SK-N-SH (cell line): ENCODE results near the gene NECAB2. TPM values are rescaled to one million over a fixed set of nuclear protein-coding genes. Genes with fewer than 3 reads are reported as not detected.

Experiments used
- CTCF ChIA-PET: fragments of 300-600, 350-600 bp; formaldehyde crosslinking; extraction: SDS; loops from one replicate; lab custom pipeline; 2021; lab: Yijun Ruan, JAX
- POLR2A ChIA-PET: fragments of 350-600 bp; sonication (Branson Sonifier 250); formaldehyde crosslinking; extraction: SDS; loops from one replicate; lab custom pipeline; 2020; ENCODE audit warnings: antibody characterized with exemption, inconsistent platforms; lab: Yijun Ruan, JAX
- DNase-seq: peaks from one replicate; pipeline ENCODE4 v3.0.0; 2012
- H2AFZ ChIP-seq: fragments of 200-600 bp; sonication (generic); 2 replicates; pipeline ENCODE4 v1.8.1; 2016; ENCODE audit warnings: antibody characterized with exemption, mild to moderate bottlenecking, low read depth
- H3F3A ChIP-seq: fragments of 200-600 bp; sonication (generic); replicated peaks from 2 replicates; pipeline ENCODE3; 2016; ENCODE audit warnings: antibody characterized with exemption, mild to moderate bottlenecking; ENCODE audit not compliant: insufficient read depth
- H3K27ac ChIP-seq, 2 experiments: fragments of 200-500 bp in 1 of 2; fragments of 200-600 bp in 1 of 2; sonication (Bioruptor generic) in 1 of 2; sonication (generic), shearing (Covaris generic) in 1 of 2; 2 replicates each; pipeline versions ENCODE4 v1.5.1 to v1.6.1; 2014 to 2016; ENCODE audit warnings: low read depth in 2 of 2, inconsistent platforms in 1 of 2, low read length in 1 of 2, mild to moderate bottlenecking in 1 of 2, mixed read lengths in 1 of 2
- H3K27me3 ChIP-seq: fragments of 200-600 bp; sonication (generic), shearing (Covaris generic); 2 replicates; pipeline ENCODE4 v1.6.1; 2016; ENCODE audit warnings: mixed run types; ENCODE audit not compliant: insufficient read depth
- H3K36me3 ChIP-seq, 2 experiments: fragments of 200-500 bp in 1 of 2; fragments of 200-600 bp in 1 of 2; sonication (Bioruptor generic) in 1 of 2; sonication (generic) in 1 of 2; replicated peaks in 1 of 2; 2 replicates each; pipeline versions ENCODE3 to v1.5.1; 2014 to 2016; ENCODE audit warnings: low read length in 1 of 2, mild to moderate bottlenecking in 1 of 2; ENCODE audit not compliant: insufficient read depth in 2 of 2, control insufficient read depth in 1 of 2
- H3K4me1 ChIP-seq, 2 experiments: fragments of 200-500 bp in 1 of 2; fragments of 200-600 bp in 1 of 2; sonication (Bioruptor generic) in 1 of 2; sonication (generic), shearing (Covaris generic) in 1 of 2; 2 replicates each; pipeline versions ENCODE4 v1.5.1 to v1.6.1; 2014 to 2016; ENCODE audit warnings: low read depth in 1 of 2, low read length in 1 of 2, mixed run types in 1 of 2; ENCODE audit not compliant: insufficient read depth in 2 of 2, control insufficient read depth in 1 of 2
- H3K4me2 ChIP-seq: fragments of 200-600 bp; sonication (generic), shearing (Covaris generic); 2 replicates; pipeline ENCODE4 v1.6.1; 2017; ENCODE audit warnings: mixed run types
- H3K4me3 ChIP-seq, 2 experiments: fragments of 200-500 bp in 1 of 2; fragments of 200-600 bp in 1 of 2; sonication (Bioruptor generic) in 1 of 2; sonication (generic), shearing (Covaris generic) in 1 of 2; 2 replicates each; pipeline versions ENCODE4 v1.5.1 to v1.8.1; 2014 to 2016; ENCODE audit warnings: low read depth in 2 of 2, inconsistent platforms in 1 of 2, low read length in 1 of 2, mild to moderate bottlenecking in 1 of 2, mixed read lengths in 1 of 2, moderate library complexity in 1 of 2
- H3K79me2 ChIP-seq: fragments of 200-600 bp; sonication (generic); 2 replicates; pipeline ENCODE4 v1.8.1; 2017; ENCODE audit warnings: mild to moderate bottlenecking; ENCODE audit not compliant: insufficient read depth
- H3K9ac ChIP-seq: fragments of 200-600 bp; sonication (generic); 2 replicates; pipeline ENCODE4 v1.6.1; 2017; ENCODE audit warnings: mixed run types
- H3K9me2 ChIP-seq: fragments of 200-600 bp; sonication (generic); 2 replicates; pipeline ENCODE4 v1.6.1; 2017; ENCODE audit warnings: mixed run types
- H3K9me3 ChIP-seq: fragments of 200-600 bp; sonication (generic); 2 replicates; pipeline ENCODE4 v1.6.1; 2017; ENCODE audit warnings: mixed run types, mild to moderate bottlenecking, moderate library complexity
- H4K20me1 ChIP-seq: fragments of 200-600 bp; sonication (generic); 2 replicates; pipeline ENCODE4 v1.6.1; 2017; ENCODE audit warnings: mild to moderate bottlenecking, mixed run types; ENCODE audit not compliant: insufficient read depth
- GATA2 ChIP-seq: sonication (generic); formaldehyde crosslinking; IDR thresholded peaks from 2 replicates; pipeline ENCODE4 v1.5.0; 2020; ENCODE audit warnings: mild to moderate bottlenecking, missing genetic modification reagents
- MXI1 ChIP-seq: IDR thresholded peaks from 2 replicates; pipeline ENCODE4 v1.6.1; 2012; ENCODE audit warnings: mild to moderate bottlenecking, low read depth, low read length, improper control_type of control experiment
- PBX3 ChIP-seq: IDR thresholded peaks from 2 replicates; pipeline ENCODE4; 2012
- RCOR1 ChIP-seq: fragments of 150-350 bp; IDR thresholded peaks from 2 replicates; pipeline ENCODE4 v1.6.1; 2017; ENCODE audit warnings: antibody characterized with exemption, low read length
- RFX5 ChIP-seq: IDR thresholded peaks from 2 replicates; pipeline ENCODE4 v1.6.1; 2012; ENCODE audit warnings: mild to moderate bottlenecking, improper control_type of control experiment, low read length
- RXRA ChIP-seq: IDR thresholded peaks from 2 replicates; pipeline ENCODE4 v1.4.0; 2012; ENCODE audit warnings: low read depth, mild to moderate bottlenecking, borderline replicate concordance
- SIN3A ChIP-seq: IDR thresholded peaks from 2 replicates; pipeline ENCODE4 v1.6.1; 2012; ENCODE audit warnings: low read depth, mild to moderate bottlenecking, low read length, moderate library complexity, borderline replicate concordance
- WGBS: methylation state at CpG from one replicate; pipeline ENCODE4 v1.1.6; 2017; ENCODE audit warnings: low lambda C conversion rate; 5-methylcytosine and 5-hydroxymethylcytosine counted together
- polyA plus RNA-seq, 3 experiments: library from polyadenylated mRNA; depleted of rRNA; stranded (reverse); fragments of >200 nt; gene quantifications; 2 replicates each; pipeline ENCODE4 v1.2.3, GENCODE V29; 2012
- TF ChIP-seq, protein P1 (sequence below): fragments of 150-350 bp; IDR thresholded peaks from 2 replicates; pipeline ENCODE4 v1.6.1; 2016; ENCODE audit warnings: mild to moderate bottlenecking, low read depth, low read length
- TF ChIP-seq, protein P2 (sequence below): IDR thresholded peaks from 2 replicates; pipeline ENCODE4 v1.4.0; 2012; ENCODE audit warnings: low read depth, borderline replicate concordance

NECAB2 gene
- polyA plus RNA-seq, 1 of the 3 experiments (the other 2 are of a cell fraction), result 0.58 TPM

GRCh38 chr16:83966153-83966696 lies 1.8 kb upstream of the NECAB2 start (continued):
- no peak for TF ChIP-seq PBX3
- TF ChIP-seq, protein P1, sequence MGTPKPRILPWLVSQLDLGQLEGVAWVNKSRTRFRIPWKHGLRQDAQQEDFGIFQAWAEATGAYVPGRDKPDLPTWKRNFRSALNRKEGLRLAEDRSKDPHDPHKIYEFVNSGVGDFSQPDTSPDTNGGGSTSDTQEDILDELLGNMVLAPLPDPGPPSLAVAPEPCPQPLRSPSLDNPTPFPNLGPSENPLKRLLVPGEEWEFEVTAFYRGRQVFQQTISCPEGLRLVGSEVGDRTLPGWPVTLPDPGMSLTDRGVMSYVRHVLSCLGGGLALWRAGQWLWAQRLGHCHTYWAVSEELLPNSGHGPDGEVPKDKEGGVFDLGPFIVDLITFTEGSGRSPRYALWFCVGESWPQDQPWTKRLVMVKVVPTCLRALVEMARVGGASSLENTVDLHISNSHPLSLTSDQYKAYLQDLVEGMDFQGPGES, result no peak

DNA sequence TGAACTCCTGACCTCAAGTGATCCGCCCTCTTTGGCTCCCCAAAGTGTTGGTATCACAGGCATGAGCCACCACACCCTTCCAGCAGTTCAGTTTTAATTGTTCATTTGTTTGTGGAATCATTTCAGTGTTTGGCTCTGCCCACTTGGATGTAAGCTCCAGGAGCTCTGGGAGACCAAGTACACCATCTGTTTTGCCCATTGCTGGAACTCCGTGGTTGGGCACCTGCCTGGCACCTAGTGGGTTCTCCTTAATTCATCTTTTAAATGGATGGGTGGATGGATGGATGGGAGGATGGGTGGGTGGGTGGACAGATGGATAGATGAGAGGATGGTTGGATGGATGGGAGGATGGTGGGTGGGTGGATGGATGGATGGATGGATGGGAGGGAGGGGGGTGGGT lies 953 bp upstream of the NECAB2 start:
- CTCF ChIA-PET, result interaction anchor here (0.6 to 14.6 kb wide), 7 partner anchors 10 to 220 kb away, joined by 3 to 470 read pairs (median 5); no protein-coding TSS in a partner anchor

DNA sequence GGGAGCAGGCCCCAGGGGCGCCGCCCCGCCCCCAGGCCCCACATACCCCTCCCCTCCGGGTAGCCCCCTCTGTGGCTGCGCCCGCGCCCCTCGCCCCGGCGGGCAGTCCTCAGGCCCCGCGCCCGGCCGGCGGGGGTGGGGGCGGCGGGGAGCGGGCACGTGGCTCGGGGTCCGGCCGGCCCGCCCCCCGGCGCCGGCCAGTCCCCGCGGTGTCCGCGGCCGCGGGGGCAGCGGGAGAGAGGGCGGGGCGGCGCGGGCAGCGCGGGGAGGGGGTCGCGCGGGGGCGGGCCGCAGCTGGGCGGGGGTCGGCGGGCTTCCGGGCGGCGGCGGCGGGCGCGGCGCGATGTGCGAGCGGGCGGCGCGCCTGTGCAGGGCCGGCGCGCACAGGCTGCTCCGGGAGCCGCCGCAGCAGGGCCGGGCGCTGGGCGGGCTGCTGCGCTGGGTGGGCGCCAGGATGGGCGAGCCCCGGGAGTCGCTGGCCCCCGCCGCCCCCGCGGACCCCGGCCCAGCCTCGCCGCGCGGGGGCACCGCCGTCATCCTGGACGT lies 335 bp downstream of the NECAB2 start:
- H3K9me3 ChIP-seq, result no peaks in the 10 kb centered on the region
- no peak overlapping the region for H3K27ac ChIP-seq
- H4K20me1 ChIP-seq, result no peaks in the 10 kb centered on the region
- H3K4me1 ChIP-seq, result no peaks in the 10 kb centered on the region
- no peaks in the 10 kb centered on the region for H3K36me3 ChIP-seq
- no peak for TF ChIP-seq SIN3A
- peak; percentile 86 for DNase-seq
- ChIA-PET POLR2A (no interaction called here), CTCF (interaction anchor here (5.3 kb wide), 1 partner anchor 12 kb away, joined by 28 read pairs; no protein-coding TSS in a partner anchor)
- no peaks in the 10 kb centered on the region for H3F3A ChIP-seq
- H3K4me3 ChIP-seq, result peak overlapping the region in 1 of 2 experiments; percentile 32; a peak in 2 of 4 replicates
- no peaks in the 10 kb centered on the region for H3K9me2 ChIP-seq
- H3K27me3 ChIP-seq, result no peaks in the 10 kb centered on the region
- no peaks in the 10 kb centered on the region for H3K79me2 ChIP-seq
- peak overlapping the region; percentile 15; the same call in 1 of the 2 replicates for H3K4me2 ChIP-seq
- H3K9ac ChIP-seq, result no peak overlapping the region
- H2AFZ ChIP-seq, result no peak overlapping the region
- 13% methylated on average over 8 of the region's 87 CpGs for WGBS

More for the DNA sequence above, 953 bp upstream of the NECAB2 start:
- no peak for DNase-seq
- H3K79me2 ChIP-seq, result no peaks in the 10 kb centered on the region
- no peaks in the 10 kb centered on the region for H3K36me3 ChIP-seq
- POLR2A ChIA-PET, result no interaction called here
- H3K27me3 ChIP-seq, result no peaks in the 10 kb centered on the region
- no peaks in the 10 kb centered on the region for H3K4me1 ChIP-seq
- H4K20me1 ChIP-seq, result no peaks in the 10 kb centered on the region
- no peaks in the 10 kb centered on the region for H3K9me3 ChIP-seq
- no peak overlapping the region for H2AFZ ChIP-seq
- H3K4me2 ChIP-seq, result no peak overlapping the region
- no peak overlapping the region for H3K4me3 ChIP-seq
- no peaks in the 10 kb centered on the region for H3F3A ChIP-seq
- WGBS, result 92% methylated on average over 2 of the region's 2 CpGs
- H3K9ac ChIP-seq, result no peak overlapping the region
- no peak overlapping the region for H3K27ac ChIP-seq
- TF ChIP-seq RXRA, result no peak
- no peak for TF ChIP-seq MXI1
- TF ChIP-seq, protein P2, sequence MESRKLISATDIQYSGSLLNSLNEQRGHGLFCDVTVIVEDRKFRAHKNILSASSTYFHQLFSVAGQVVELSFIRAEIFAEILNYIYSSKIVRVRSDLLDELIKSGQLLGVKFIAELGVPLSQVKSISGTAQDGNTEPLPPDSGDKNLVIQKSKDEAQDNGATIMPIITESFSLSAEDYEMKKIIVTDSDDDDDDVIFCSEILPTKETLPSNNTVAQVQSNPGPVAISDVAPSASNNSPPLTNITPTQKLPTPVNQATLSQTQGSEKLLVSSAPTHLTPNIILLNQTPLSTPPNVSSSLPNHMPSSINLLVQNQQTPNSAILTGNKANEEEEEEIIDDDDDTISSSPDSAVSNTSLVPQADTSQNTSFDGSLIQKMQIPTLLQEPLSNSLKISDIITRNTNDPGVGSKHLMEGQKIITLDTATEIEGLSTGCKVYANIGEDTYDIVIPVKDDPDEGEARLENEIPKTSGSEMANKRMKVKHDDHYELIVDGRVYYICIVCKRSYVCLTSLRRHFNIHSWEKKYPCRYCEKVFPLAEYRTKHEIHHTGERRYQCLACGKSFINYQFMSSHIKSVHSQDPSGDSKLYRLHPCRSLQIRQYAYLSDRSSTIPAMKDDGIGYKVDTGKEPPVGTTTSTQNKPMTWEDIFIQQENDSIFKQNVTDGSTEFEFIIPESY, result no peak
- no peak for TF ChIP-seq RCOR1
- no peak for TF ChIP-seq RFX5
- TF ChIP-seq GATA2 (CRISPR knock-in tag), result no peak
- H3K9me2 ChIP-seq, result no peaks in the 10 kb centered on the region
